Fibroblast of pulmonary artery (primary cell): Measurements from ENCODE around the gene ATP5MC3.
A peak's percentile ranks its signal among the peaks of the same experiment; 100 is the strongest.

Experiments
- DNase-seq: peaks from one replicate; pipeline ENCODE4 v3.0.0-alpha.2; 2010; ENCODE audit warnings: low read depth
- H3K4me3 ChIP-seq: replicated peaks from 2 replicates; pipeline ENCODE4 v1.5.1; 2011; ENCODE audit warnings: low read depth, mild to moderate bottlenecking, control low read depth, low read length, moderate library complexity
- TF ChIP-seq, protein P1 (sequence below): IDR thresholded peaks from 2 replicates; pipeline ENCODE4 v1.5.1; 2011; ENCODE audit warnings: mild to moderate bottlenecking, control low read depth, low read length, inconsistent platforms; ENCODE audit errors: missing control alignments

The ATP5MC3 gene

DNA sequence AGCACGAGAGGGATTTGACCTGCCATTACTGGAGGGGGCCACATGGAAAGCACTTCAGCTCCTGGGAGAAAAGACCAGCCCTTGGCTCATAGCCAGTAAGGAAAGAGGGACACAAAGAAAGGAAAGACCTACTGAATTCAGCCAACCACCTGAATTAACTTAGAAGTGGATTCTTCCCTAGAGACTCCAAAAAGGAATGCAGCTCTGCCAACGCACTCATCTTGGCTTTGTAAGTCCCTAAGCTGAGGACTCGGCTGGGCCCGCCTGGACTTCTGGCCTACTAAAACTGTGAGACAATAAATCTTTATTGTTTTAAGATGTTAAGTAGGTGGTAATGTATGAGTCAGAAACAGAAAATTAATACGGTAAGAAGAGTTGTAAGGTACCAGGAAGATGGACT lies 25.0 kb downstream of the ATP5MC3 start:
- TF ChIP-seq, protein P1, sequence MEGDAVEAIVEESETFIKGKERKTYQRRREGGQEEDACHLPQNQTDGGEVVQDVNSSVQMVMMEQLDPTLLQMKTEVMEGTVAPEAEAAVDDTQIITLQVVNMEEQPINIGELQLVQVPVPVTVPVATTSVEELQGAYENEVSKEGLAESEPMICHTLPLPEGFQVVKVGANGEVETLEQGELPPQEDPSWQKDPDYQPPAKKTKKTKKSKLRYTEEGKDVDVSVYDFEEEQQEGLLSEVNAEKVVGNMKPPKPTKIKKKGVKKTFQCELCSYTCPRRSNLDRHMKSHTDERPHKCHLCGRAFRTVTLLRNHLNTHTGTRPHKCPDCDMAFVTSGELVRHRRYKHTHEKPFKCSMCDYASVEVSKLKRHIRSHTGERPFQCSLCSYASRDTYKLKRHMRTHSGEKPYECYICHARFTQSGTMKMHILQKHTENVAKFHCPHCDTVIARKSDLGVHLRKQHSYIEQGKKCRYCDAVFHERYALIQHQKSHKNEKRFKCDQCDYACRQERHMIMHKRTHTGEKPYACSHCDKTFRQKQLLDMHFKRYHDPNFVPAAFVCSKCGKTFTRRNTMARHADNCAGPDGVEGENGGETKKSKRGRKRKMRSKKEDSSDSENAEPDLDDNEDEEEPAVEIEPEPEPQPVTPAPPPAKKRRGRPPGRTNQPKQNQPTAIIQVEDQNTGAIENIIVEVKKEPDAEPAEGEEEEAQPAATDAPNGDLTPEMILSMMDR: no peak
- DNase-seq: no peak
- no peak overlapping the region for H3K4me3 ChIP-seq

DNA sequence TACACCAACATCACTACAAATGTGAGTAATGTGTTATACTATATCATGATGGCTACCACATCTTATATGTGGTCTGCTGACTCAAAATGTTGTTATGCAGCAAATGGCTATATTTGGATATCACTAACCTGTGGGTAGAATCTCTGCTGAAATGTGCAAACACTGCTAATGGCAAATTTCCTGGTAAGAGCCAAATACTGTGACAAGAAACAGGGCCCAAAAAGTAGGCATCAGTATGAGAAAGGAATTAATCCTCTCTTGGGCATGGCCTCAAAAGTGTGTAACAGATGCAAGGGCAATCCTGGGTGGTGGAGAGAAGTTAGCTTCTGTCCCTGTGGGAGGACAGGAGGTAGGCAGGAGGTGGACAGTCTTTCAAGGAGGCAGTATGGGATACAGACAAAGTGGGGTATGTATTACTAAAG lies 26.8 kb downstream of the ATP5MC3 start:
- TF ChIP-seq, protein P1: no peak
- DNase-seq: peak; percentile 67
- H3K4me3 ChIP-seq: no peak overlapping the region

DNA sequence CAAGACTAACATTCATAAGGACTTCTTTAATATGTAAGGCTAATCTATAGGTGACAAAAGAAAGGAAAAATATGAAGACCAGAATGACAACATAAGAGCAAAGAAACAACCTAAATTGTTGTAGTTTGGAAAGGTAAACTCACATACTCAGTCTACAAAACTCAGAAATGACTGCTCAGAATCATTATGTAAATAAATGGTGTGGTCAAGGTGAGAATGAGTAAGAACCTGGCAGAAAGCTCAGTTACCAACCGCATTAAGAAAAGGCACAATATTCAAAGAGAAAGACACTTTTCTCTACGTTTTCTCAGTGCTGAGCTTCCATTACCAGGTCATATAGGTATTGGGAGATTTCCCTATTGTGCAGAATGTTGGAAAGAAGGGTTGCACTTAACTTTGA lies 29.3 kb downstream of the ATP5MC3 start:
- DNase-seq: no peak
- TF ChIP-seq, protein P1: no peak
- no peak overlapping the region for H3K4me3 ChIP-seq

DNA sequence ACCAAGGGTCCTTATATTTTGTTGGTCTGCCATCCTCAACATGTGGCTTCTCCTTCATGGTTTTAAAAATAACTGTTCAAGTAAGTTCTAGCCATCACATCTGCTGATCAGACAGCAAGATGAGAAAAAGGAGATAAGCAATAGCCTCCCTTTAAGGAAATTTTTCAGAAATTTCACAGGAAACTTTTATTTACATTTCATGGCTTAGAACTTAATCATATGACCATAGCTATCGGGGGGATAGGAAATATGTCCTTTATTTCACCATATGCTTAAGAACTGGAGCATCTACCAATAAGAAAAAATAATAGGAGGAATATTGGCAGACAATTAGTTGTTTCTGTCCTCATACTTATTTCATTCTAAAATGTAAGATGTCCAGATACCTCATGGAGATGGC lies 29.7 kb downstream of the ATP5MC3 start:
- DNase-seq: no peak
- H3K4me3 ChIP-seq: no peak overlapping the region
- TF ChIP-seq, protein P1: no peak

DNA sequence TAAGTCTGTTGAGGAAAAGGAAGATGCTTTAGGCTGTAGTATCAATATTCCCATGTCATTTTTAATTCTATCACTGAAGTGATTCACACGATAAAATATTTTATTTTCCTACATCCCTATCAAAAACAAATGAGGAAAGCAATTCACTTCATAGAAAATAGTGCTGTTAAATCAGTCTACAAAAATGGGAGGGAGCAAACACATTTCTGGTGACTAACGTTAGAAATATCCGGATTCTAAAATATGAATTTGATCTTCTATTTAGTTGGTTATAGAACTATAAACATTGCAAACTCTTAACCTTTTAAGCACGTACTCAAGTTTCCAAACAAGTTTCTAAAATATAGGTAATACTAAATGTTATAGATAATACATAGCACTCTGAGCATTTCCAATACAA lies 34.3 kb downstream of the ATP5MC3 start:
- TF ChIP-seq, protein P1: no peak
- H3K4me3 ChIP-seq: no peak overlapping the region
- no peak for DNase-seq

DNA sequence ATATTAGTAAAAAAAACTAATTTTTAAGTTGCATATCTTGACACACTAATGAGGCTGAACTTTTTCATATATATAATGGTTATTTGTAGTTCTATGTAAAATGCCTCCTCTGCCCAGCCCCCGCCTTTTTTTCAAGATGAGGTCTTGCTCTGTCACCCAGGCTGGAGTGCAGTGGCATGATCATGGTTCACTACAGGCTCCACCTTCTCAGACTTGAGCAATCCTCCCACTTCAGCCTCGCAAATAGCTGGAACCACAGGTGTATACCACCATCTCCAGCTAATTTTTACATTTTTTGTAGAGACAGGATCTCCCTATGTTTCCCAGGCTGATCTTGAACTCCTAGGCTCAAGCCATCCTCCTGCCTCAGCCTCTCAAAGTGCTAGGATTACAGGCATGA lies 37.8 kb downstream of the ATP5MC3 start:
- TF ChIP-seq, protein P1: no peak
- H3K4me3 ChIP-seq: no peak overlapping the region
- DNase-seq: no peak

DNA sequence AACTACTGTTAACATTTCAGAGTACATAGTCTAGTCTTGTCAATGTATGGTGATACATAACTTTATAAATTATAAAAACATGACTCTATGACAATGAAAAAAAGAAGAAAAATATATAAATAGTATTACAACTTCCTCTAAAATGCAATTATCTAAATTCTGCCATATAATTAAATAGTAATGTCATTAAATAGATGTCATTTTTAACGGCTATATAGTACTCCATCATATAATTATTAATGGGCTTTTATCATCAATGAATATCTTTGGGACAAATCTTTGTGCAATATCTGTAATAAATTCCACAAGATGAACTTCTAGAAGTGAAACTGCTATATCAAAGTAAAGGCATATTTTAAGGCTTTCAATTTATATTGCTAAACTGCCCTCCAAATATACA lies 38.3 kb downstream of the ATP5MC3 start:
- TF ChIP-seq, protein P1: no peak
- H3K4me3 ChIP-seq: no peak overlapping the region
- no peak for DNase-seq
